ENCODE measurements around the gene ADAM10. TPM values are rescaled to one million over a fixed set of nuclear protein-coding genes. Genes with fewer than 3 reads are reported as not detected.

Gene ADAM10
- total RNA-seq, 1 donor from 2014 or later = 48.1 TPM

- TF ChIP-seq POLR2AphosphoS5 (IDR thresholded peaks at IDR 0.05; ENCODE audit: insufficient read depth in 1 of 2, low read depth in 1 of 2) (no peak), POLR2A (IDR thresholded peaks at IDR 0.05) (no peak), CTCF (IDR thresholded peaks at IDR 0.05) (no peak)
- intact Hi-C loops (cut with DNase I) = no loop called here
- Histone ChIP-seq H3K9me3 (no peaks in the 10 kb centered on the region), H3K36me3 (no peaks in the 10 kb centered on the region), H3K27ac (no peak overlapping the region), H3K27me3 (no peaks in the 10 kb centered on the region), H3K4me1 (no peaks in the 10 kb centered on the region), H3K4me3 (no peak overlapping the region)
- no peak for DNase-seq (ENCODE audit: extremely low spot score in 2 of 2)
Measured at GRCh38 chr15:58539548-58539947, 210.0 kb downstream of the ADAM10 start.

DNA sequence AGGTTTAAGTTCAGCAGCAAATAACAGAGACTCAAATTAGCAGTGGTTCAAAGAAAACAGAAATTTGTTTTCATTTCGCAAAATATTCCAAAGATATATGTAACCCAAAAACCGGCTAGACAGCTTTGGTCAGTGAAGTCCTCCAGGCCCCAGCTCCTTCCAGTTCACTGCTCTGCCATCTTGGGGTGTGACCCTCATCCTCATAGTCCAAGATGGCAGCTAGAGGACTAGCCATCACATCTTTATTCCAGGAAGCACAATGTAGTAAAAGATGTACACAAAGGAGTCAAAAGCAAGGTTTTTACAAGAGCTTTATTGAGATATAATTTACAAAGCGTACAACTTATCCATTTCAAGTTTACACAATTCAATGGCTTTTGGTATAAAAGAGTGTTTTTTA lies 210.6 kb downstream of the ADAM10 start:
- no peaks in the 10 kb centered on the region for H3K27me3 ChIP-seq
- no peak for TF ChIP-seq CTCF (IDR thresholded peaks at IDR 0.05)
- TF ChIP-seq POLR2A (IDR thresholded peaks at IDR 0.05) = no peak
- TF ChIP-seq POLR2AphosphoS5 (IDR thresholded peaks at IDR 0.05; ENCODE audit: insufficient read depth in 1 of 2, low read depth in 1 of 2) = no peak
- H3K4me1 ChIP-seq = no peaks in the 10 kb centered on the region
- H3K9me3 ChIP-seq = no peaks in the 10 kb centered on the region
- H3K4me3 ChIP-seq = no peak overlapping the region
- DNase-seq (ENCODE audit: extremely low spot score in 2 of 2) = no peak
- intact Hi-C loops (cut with DNase I) = no loop called here
- H3K27ac ChIP-seq = no peak overlapping the region
- H3K36me3 ChIP-seq = no peaks in the 10 kb centered on the region

Small RNA genes within 50 kb of the gene (small RNA-seq; reads per million reads assigned to genes)
- gene AC091046.1 (not detected), gene RF00012 (not detected)

Other genes with a start within 250 kb of the ADAM10 start
- gene MINDY2, start 21.6 kb upstream of the ADAM10 start, total RNA-seq = 15.5 TPM
- 76.9 TPM for gene SLTM, start 184.0 kb upstream of the ADAM10 start, total RNA-seq
- gene RNF111, start 238.0 kb upstream of the ADAM10 start, total RNA-seq = 35.6 TPM